Chondrocyte (in vitro differentiated cells): ENCODE measurements around the gene SLC38A11. TPM values are rescaled to one million over a fixed set of nuclear protein-coding genes. Genes with fewer than 3 reads are reported as not detected.

Experiments
- DNase-seq: peaks from one replicate; pipeline ENCODE4 v3.0.0; 2021; ENCODE audit warnings: mixed read lengths, low spot score
- H3K27ac Mint-ChIP-seq: one replicate; pipeline ENCODE4 v1.8.0; 2021; ENCODE audit warnings: mild to moderate bottlenecking, moderate library complexity, mixed read lengths; ENCODE audit not compliant: unreplicated experiment
- H3K27me3 Mint-ChIP-seq: 2 replicates; pipeline ENCODE4 v1.8.0; 2021; ENCODE audit warnings: low read depth, mixed read lengths
- H3K36me3 Mint-ChIP-seq: 2 replicates; pipeline ENCODE4 v1.8.0; 2021; ENCODE audit warnings: low read depth, mixed read lengths
- H3K4me1 Mint-ChIP-seq: 2 replicates; pipeline ENCODE4 v1.8.0; 2021; ENCODE audit warnings: low read depth, mild to moderate bottlenecking, mixed read lengths
- H3K4me3 Mint-ChIP-seq: one replicate; pipeline ENCODE4 v1.8.0; 2021; ENCODE audit warnings: mild to moderate bottlenecking, moderate library complexity, mixed read lengths; ENCODE audit not compliant: unreplicated experiment
- H3K9me3 Mint-ChIP-seq: 2 replicates; pipeline ENCODE4 v1.8.0; 2021; ENCODE audit warnings: low read depth, mixed read lengths
- CTCF ChIP-seq: fragments of 200-600 bp; sonication (generic); IDR thresholded peaks from 2 replicates; pipeline ENCODE4 v1.5.0; 2021; ENCODE audit warnings: antibody characterized with exemption, mild to moderate bottlenecking, moderate library complexity
- total RNA-seq: library from RNA; stranded (reverse); gene quantifications from 3 replicates; pipeline ENCODE4 v1.2.1, GENCODE V29; 2021

SLC38A11 gene
- total RNA-seq, 1 donor from 2014 or later: 0.12 TPM

GRCh38 chr2:164948540-164948939 lies 6.8 kb downstream of the SLC38A11 start:
- peak overlapping the region; percentile 23 for H3K27ac Mint-ChIP-seq
- no peak for DNase-seq
- no peak for TF ChIP-seq CTCF

GRCh38 chr2:164947281-164947680 lies 8.0 kb downstream of the SLC38A11 start:
- DNase-seq: no peak
- H3K4me3 Mint-ChIP-seq: no peak overlapping the region
- TF ChIP-seq CTCF: no peak
- H3K4me1 Mint-ChIP-seq: peaks cover 10% of the 10 kb centered on the region
- H3K9me3 Mint-ChIP-seq: peaks cover 7% of the 10 kb centered on the region
- H3K27ac Mint-ChIP-seq: no peak overlapping the region
- H3K36me3 Mint-ChIP-seq: no peaks in the 10 kb centered on the region
- peaks cover 3% of the 10 kb centered on the region for H3K27me3 Mint-ChIP-seq

More at GRCh38 chr2:164948540-164948939, 6.8 kb downstream of the SLC38A11 start:
- H3K4me1 Mint-ChIP-seq: peaks cover 5% of the 10 kb centered on the region
- H3K4me3 Mint-ChIP-seq: no peak overlapping the region
- H3K36me3 Mint-ChIP-seq: no peaks in the 10 kb centered on the region
- H3K27me3 Mint-ChIP-seq: peaks cover 3% of the 10 kb centered on the region
- peaks cover 7% of the 10 kb centered on the region for H3K9me3 Mint-ChIP-seq

GRCh38 chr2:164943289-164943688 lies 12.0 kb downstream of the SLC38A11 start:
- no peak for DNase-seq
- Mint-ChIP-seq H3K27me3 (no peaks in the 10 kb centered on the region), H3K27ac (no peak overlapping the region), H3K36me3 (no peaks in the 10 kb centered on the region), H3K4me1 (peaks cover 5% of the 10 kb centered on the region), H3K4me3 (no peak overlapping the region), H3K9me3 (peaks cover 7% of the 10 kb centered on the region)
- no peak for TF ChIP-seq CTCF

GRCh38 chr2:164937864-164938401 lies 17.4 kb downstream of the SLC38A11 start:
- no peak for TF ChIP-seq CTCF
- Mint-ChIP-seq H3K27me3 (no peaks in the 10 kb centered on the region), H3K4me3 (no peak overlapping the region), H3K9me3 (no peaks in the 10 kb centered on the region), H3K36me3 (no peaks in the 10 kb centered on the region), H3K4me1 (no peaks in the 10 kb centered on the region), H3K27ac (no peak overlapping the region)
- no peak for DNase-seq

GRCh38 chr2:164935118-164936101 lies 19.9 kb downstream of the SLC38A11 start:
- no peaks in the 10 kb centered on the region for H3K27me3 Mint-ChIP-seq
- no peak overlapping the region for H3K4me3 Mint-ChIP-seq
- peaks cover 2% of the 10 kb centered on the region for H3K36me3 Mint-ChIP-seq
- H3K4me1 Mint-ChIP-seq: no peaks in the 10 kb centered on the region
- no peak for TF ChIP-seq CTCF
- peaks cover 12% of the 10 kb centered on the region for H3K9me3 Mint-ChIP-seq
- no peak for DNase-seq
- H3K27ac Mint-ChIP-seq: no peak overlapping the region
